ENCODE measurements around the gene RARB.

RARB gene

DNA sequence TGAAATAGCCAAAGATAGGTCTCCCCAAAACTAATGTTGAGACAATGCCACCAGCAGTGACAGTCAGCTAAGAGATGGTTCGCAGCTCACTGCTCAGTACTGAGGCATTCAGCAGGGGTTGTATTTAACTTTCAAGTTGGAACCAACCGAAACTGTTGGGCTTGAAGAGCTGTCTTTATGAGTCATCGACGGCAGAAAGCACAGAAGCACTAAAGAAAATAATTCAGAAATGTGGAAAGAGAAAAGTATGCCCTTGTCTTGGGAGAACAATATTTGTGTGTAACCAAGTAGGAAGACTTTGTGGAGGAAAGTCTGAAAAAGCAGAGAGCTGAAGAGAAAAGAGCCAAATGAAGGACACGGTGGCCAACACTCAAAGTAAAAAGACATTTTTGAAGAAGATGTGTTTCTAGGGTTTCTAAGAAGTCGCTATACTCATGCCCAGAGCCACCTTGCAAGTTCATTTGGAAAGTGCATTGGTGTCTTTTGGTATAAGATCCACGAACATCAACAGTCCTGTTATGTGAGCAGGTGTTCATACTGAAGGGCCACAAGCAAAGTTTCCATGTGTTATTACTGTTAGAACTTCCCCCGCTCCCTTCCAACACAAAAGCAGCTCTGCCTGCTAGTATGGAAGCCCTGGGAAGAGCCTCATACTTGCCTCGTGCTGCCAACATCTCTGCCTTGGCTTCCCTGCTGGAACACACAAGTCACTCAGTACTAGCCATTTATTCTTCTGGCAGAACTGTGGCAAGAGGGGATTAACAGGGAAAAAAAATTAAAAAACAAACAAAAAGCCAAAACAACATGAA lies 4.1 kb upstream of the RARB start:
- DNase-seq = no peak

- no peak for DNase-seq
Observed at GRCh38 chr3:25424614-25425013, 3.4 kb upstream of the RARB start.

DNA sequence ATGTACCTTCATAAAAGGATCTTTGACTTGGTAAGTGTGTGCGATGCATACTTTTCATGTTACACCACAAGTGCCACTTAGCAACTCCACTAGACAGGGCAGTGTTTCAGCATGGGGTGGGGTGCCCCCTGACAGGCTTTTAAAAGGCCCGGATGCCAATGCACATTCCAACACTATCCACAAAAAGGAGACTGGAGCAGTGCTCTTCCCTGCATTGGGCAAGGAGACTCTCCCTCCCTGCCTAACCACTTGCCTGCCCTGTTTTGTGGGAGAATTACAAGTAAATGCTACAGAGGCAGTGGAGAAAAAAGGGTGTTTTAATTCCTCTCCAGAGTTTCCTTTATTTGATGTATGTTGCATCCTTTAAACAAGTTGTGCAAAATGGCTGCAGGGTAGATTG lies 1.7 kb upstream of the RARB start:
- no peak for DNase-seq

DNA sequence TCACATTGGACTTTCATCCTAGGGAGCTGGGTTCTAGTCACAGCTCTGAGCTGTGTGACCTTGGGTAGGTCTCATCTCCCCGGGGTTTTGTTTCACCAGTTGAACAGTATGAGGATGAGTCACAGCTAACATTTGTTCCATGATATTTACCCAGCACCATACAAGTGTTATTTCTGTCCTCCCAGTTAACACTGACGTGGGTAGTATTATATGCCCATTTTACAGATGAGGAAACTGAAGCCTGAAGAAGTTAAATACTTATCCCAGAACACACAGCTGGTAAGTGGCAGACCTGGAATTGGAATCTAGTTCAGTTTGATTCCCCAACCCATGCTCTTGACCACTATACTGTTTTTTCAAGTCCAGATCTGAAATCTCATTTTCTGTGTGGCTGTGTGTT lies 908 bp upstream of the RARB start:
- DNase-seq = no peak

GRCh38 chr3:25427563-25427941 lies 511 bp upstream of the RARB start:
- no peak for DNase-seq

GRCh38 chr3:25428789-25429335 lies 799 bp downstream of the RARB start:
- no peak for DNase-seq

DNA sequence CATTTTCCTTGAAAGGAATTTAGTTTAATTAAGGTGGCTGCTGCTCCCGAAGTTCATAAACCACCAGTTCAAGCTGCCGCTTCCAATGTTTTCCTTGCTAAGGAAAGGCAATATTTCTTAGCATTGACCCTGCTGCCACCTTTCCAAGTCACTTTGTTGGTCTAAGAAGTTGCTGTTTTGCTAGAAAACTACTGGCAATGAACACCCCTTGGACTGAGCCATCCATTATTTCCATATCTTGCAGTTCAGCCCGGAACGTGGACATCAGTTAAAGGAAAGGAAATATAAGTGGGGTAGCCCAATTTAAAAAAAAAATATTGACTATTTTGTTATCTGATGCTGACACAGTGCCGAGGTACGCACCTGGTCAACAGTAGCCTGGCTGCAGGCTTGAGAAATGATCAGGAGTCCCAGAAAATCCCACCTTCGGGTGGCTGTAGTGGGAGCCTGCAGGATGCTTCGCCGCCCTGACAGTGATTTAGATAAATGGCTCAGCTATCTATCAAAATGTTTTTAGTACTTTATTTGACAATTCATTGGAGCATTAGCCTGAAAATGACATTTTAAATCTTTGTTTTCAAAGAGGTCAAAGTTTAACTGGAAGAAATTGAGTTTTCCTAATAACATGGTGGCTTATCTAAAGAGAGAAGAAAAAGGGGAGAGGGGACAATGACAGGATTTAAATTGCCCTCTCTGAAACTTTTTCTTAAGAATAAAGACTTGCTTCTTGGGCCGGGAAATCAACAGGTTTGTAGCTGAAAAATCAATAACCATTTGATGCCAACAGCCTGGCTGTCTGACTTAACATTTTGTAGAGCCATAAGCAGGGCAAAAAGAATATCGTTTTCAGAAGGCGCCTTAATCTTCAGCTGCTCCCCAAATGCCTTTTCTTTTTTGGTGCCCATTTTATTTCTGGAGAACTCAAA lies 1.6 kb downstream of the RARB start:
- no peak for DNase-seq

- DNase-seq = no peak
Observed at GRCh38 chr3:25430287-25430934, 2.3 kb downstream of the RARB start.

DNA sequence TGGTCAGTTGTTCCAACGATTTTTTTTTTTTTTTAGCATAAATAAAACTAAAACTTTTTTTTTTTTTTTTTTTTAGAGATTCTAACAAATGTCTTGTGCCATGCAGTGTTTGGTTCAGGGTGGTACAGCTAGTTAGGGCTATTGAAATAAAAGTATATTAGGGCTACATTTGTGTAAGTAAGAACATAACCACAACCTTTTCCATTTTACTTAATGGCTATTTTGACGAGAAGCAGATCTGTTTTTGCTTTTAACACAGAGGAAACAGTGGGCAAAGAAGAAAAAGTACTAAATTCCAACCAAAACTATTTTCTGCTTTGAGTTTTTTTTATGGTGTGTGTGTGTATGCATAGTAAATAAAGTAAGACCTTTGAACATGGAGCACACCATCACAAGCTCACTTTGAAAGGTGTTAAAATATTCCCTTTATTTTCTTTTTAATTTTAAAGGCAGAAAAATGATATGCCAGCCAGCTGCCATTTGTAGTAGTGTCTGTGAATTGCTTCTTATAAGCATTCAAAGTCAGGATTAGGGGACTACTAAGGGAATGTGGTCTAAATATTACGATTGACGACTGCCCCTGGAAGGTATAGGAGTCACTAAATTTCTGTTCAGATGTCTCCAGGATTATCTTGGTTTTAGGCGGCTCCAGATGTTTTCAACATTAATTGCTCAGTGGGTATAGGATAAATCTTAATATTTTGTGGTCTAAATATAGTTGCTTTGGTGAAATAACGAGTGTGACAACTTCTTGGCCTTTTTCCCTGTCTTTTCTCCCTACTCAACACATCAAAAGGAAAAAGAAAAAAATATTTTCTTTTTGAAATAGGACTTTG lies 3.1 kb downstream of the RARB start:
- no peak for DNase-seq

- DNase-seq = no peak
Observed at GRCh38 chr3:25432176-25432720, 4.2 kb downstream of the RARB start.

- no peak for DNase-seq
Observed at GRCh38 chr3:25433106-25433505, 5.0 kb downstream of the RARB start.

GRCh38 chr3:25433868-25434267 lies 5.8 kb downstream of the RARB start:
- DNase-seq = no peak

DNA sequence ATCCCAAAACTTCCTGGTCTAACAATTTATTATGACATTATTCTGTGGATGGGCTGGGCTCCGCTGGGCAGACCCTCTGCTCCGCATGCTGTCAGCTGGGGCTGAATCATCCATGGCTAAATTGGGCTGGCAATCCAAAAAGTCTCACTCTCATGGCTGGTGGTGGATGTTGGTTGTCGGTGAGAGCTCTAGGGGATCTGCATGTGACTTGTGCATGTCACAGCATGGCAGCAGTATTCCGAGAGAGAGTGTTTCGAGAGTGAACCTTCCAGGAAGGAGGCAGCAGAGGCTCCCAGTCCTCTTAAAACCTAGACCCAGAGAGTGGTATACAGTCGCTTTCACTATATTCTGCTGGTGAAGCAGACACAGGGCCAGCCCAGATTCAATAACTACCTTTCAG lies 9.9 kb downstream of the RARB start:
- no peak for DNase-seq

GRCh38 chr3:25438791-25439555 lies 10.9 kb downstream of the RARB start:
- DNase-seq = no peak

DNA sequence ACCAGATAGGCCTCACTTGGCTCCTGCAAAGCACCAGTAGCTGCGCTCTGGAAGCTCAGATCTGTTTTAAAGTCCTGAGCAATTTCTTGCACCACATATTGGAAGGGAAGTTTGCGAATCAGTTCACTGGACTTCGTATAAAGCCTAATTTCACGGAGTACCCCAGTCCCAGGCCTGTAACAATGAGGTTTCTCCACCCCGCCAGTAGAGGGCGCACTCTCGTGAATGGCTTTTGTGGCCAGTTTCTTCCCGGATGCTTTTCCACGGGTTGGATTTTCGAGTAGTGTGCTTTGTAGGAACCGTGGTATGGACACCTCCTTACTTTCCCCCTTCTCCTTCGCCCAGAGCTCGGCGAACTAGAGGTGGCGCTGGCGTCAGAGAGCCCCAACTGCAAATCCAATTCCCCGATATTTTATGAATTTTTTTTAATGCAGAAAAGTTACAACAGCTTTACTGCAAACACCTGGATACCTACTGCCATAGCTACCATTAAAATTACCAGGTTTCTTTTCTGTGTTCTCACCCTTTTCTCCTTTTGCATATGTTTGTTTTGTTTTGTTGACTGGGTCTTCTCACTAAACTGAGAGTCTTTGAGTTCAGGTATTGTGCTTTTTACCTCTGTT lies 13.3 kb downstream of the RARB start:
- DNase-seq = no peak

GRCh38 chr3:25442486-25442885 lies 14.4 kb downstream of the RARB start:
- no peak for DNase-seq

DNA sequence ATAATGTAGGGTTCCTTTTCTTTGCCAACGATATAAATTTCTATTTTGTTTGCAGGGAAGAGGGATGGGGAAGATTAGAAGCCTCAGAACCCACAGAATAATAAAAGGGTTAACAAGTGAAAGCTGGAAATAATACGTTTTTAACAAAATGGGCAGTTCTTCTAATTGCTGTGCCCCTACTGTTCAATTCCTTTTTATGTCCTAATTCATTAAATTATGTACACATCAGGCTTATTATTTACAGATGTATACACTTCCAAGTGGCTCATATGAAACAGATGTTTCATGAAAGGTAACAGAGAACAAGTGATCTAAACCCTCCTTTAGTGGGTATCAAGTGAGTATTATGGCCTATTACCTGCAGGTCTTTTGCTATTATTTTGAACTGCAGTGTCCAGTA lies 16.2 kb downstream of the RARB start:
- no peak for DNase-seq

DNA sequence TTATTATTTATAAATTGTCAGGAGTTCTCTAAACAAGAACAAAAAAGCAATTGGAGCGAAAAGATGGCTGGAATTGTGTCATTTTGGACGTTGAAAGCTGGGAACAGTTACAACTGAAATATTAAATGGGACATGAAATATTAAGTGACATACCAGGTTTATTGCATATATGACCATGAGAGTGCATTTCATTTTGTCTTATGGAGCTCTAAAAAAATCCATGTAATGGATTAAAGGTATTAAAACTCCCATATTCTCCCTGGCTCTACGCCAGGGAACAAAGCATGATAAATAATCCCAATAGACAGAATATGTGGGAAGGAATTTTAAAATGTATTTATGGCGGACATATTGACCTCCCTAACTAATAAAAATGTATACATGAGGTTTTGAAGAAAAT lies 17.7 kb downstream of the RARB start:
- no peak for DNase-seq

DNA sequence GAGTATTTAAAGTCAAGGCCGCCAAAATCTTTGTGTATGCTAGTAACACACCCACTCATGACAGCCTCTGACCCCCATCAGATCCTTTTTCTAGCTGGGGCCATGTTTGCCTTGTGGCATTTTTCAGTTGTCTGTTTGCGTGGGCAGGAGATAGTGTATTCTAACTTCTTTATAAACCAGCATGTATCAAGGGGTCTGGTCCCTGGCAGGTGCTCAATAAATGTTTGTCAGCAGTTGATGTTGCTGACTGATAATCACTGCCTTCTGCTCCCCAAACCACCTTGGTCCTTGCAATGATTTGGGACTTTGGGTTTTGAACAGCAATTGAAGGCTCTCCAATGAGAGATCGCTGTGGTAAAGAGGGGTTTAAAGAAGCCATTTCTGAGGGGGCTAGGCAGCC lies 19.2 kb downstream of the RARB start:
- no peak for DNase-seq

GRCh38 chr3:25447925-25448324 lies 19.9 kb downstream of the RARB start:
- no peak for DNase-seq

All from CD4-positive, alpha-beta T cell treated with Interleukin-21 for 1 hour (primary cell).